MM.1S (cell line): ENCODE measurements around the gene RANGAP1.
A peak's percentile ranks its signal among the peaks of the same experiment; 100 is the strongest.

Experiments used
- DNase-seq: peaks from one replicate; pipeline ENCODE4 v3.0.0-alpha.2; 2015
- H2AFZ ChIP-seq: fragments of 300-600 bp; sonication (generic); 2 replicates; pipeline ENCODE4 v1.6.0; 2016; ENCODE audit warnings: antibody characterized with exemption, low read length
- H3F3A ChIP-seq: fragments of 300-600 bp; sonication (generic); 2 replicates; pipeline ENCODE4 v1.6.1; 2016; ENCODE audit warnings: mild to moderate bottlenecking, antibody characterized with exemption, low read length, moderate library complexity, mixed read lengths; ENCODE audit not compliant: insufficient read depth
- H3K27ac ChIP-seq: fragments of 300-600 bp; sonication (generic); 2 replicates; pipeline ENCODE4 v1.5.1; 2016; ENCODE audit warnings: mild to moderate bottlenecking, low read length
- H3K27me3 ChIP-seq: fragments of 300-600 bp; sonication (generic); replicated peaks from 2 replicates; pipeline ENCODE4 v1.6.0; 2016; ENCODE audit warnings: low read length; ENCODE audit not compliant: insufficient read depth
- H3K36me3 ChIP-seq: fragments of 300-600 bp; sonication (generic); replicated peaks from 2 replicates; pipeline ENCODE4 v1.6.1; 2016; ENCODE audit warnings: mild to moderate bottlenecking, low read length, mixed read lengths; ENCODE audit not compliant: insufficient read depth
- H3K4me1 ChIP-seq: fragments of 300-600 bp; sonication (generic); 2 replicates; pipeline ENCODE4 v1.6.1; 2016; ENCODE audit warnings: low read length, mixed read lengths
- H3K4me2 ChIP-seq: fragments of 300-600 bp; sonication (generic); 2 replicates; pipeline ENCODE4 v1.6.0; 2016; ENCODE audit warnings: low read depth, low read length
- H3K4me3 ChIP-seq: fragments of 300-600 bp; sonication (generic); 2 replicates; pipeline ENCODE4 v1.5.1; 2016; ENCODE audit warnings: low read length, mixed read lengths
- H3K79me2 ChIP-seq: fragments of 300-600 bp; sonication (generic); 2 replicates; pipeline ENCODE4 v1.6.1; 2016; ENCODE audit warnings: mixed run types, low read length, mixed read lengths
- H3K9ac ChIP-seq: fragments of 300-600 bp; sonication (generic); 2 replicates; pipeline ENCODE4 v1.6.1; 2016; ENCODE audit warnings: low read length, mixed read lengths
- H3K9me2 ChIP-seq: fragments of 300-600 bp; sonication (generic); replicated peaks from 2 replicates; pipeline ENCODE4 v1.6.1; 2016; ENCODE audit warnings: mild to moderate bottlenecking, low read length, mixed read lengths; ENCODE audit not compliant: insufficient read depth
- H3K9me3 ChIP-seq: fragments of 300-600 bp; sonication (generic); replicated peaks from 2 replicates; pipeline ENCODE4 v1.6.1; 2016; ENCODE audit warnings: mild to moderate bottlenecking, low read length, mixed read lengths; ENCODE audit not compliant: insufficient read depth
- H4K20me1 ChIP-seq: fragments of 300-600 bp; sonication (generic); 2 replicates; pipeline ENCODE4 v1.6.1; 2016; ENCODE audit warnings: mild to moderate bottlenecking, low read length, moderate library complexity, mixed read lengths; ENCODE audit not compliant: insufficient read depth
- EZH2 ChIP-seq: fragments of 300-600 bp; sonication (generic); optimal IDR thresholded peaks from 2 replicates; pipeline ENCODE3; 2017; ENCODE audit warnings: low read depth, mild to moderate bottlenecking, antibody characterized with exemption, low read length, mixed read lengths
- EZH2phosphoT487 ChIP-seq: fragments of 300-600 bp; sonication (generic); IDR thresholded peaks from 2 replicates; pipeline ENCODE4 v1.6.1; 2018; ENCODE audit warnings: antibody characterized with exemption, low read length
- TF ChIP-seq, protein P1 (sequence below): fragments of 300-600 bp; sonication (generic); IDR thresholded peaks from 2 replicates; pipeline ENCODE4 v1.5.1; 2016; ENCODE audit warnings: antibody characterized with exemption, low read length, mixed read lengths

Gene RANGAP1

DNA sequence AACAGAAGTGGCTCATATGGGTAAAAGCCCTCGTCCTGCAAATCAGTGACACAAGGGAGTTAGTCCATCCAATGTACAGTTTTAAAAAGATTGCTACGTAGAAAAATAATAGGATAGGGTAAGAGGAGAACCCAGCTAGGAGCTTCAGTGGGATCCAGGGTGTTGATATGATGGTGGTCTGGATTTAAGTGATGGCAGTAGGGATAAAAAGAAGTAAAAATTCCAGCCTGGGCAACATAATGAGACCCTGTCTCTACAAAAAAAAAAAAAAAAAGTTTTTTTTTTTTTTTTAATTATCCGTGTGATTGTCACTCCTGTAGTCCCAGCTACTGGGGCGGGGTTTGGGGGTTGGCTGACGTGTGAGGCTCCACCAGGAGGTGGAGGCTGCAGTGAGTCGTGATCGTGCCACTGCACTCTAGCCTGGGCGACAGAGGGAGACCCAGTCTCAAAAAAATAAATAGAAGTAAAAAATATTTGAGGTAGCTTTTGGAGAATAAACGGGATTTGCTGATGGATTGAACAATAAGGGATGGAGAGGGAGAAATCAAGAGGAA lies 87.9 kb downstream of the RANGAP1 start:
- peak; percentile 55 for DNase-seq
- H3K4me3 ChIP-seq = peak overlapping the region; percentile 90

DNA sequence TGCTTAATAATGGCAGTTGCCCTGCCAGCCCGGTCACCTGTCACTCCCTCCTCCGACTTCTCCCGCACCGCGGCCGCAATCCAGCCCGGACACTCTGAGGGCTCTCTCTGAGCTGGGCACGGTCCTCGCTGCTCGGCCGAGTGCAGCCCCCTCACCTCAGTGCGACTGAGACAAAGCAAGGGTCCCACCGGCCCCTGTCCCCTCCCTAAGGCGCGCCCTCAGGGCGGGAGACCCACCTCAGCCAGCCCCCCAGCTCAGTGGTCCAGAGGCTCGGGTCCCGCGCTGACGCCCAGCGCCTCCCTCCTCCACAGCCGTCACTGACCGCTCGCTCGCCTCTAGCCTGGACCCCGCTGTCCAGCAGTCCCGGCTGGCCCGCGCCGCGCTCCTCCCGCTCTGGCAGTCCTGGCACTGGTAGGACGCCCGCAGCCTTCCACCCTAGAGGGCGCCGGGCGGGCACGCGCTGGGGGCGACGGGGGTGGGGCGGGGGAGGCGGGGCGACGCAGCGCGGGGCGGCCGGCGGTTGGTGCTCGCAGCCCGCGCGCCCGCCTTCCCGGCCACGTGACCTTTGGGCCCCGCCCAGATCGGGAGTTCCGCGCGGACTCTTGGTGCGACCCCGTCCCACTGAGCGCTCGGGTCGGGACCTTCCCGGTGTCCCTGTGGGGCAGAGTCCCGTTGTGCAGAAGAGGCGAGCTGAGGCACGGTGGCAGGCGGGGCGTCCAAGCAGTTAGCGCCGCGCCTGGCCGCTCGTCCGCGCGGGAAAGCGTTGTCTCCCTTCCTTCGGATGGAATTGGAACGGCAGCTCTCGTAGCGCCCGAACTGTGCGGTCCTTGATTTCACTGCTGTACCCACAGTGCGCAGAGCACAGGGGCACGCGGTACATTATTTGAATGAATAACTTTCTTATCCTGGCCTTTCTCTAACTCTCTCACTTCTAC lies 88.7 kb downstream of the RANGAP1 start:
- Histone ChIP-seq H3K9ac (peak overlapping the region; percentile 52; the same call in 1 of the 2 replicates), H3K79me2 (no peaks in the 10 kb centered on the region), H3K4me2 (peak overlapping the region; percentile 98), H2AFZ (peak overlapping the region; percentile 94), H3K27ac (no peak overlapping the region), H3K9me3 (no peaks in the 10 kb centered on the region), H4K20me1 (no peaks in the 10 kb centered on the region), H3F3A (no peaks in the 10 kb centered on the region), H3K4me3 (peak overlapping the region; percentile 90), H3K9me2 (no peaks in the 10 kb centered on the region), H3K27me3 (0 out of 2 replicates have a peak, but pooled peaks cover 6% of the 10 kb centered on the region), H3K4me1 (no peaks in the 10 kb centered on the region), H3K36me3 (no peaks in the 10 kb centered on the region)
- peak; percentile 85 for DNase-seq
- TF ChIP-seq, protein P1, sequence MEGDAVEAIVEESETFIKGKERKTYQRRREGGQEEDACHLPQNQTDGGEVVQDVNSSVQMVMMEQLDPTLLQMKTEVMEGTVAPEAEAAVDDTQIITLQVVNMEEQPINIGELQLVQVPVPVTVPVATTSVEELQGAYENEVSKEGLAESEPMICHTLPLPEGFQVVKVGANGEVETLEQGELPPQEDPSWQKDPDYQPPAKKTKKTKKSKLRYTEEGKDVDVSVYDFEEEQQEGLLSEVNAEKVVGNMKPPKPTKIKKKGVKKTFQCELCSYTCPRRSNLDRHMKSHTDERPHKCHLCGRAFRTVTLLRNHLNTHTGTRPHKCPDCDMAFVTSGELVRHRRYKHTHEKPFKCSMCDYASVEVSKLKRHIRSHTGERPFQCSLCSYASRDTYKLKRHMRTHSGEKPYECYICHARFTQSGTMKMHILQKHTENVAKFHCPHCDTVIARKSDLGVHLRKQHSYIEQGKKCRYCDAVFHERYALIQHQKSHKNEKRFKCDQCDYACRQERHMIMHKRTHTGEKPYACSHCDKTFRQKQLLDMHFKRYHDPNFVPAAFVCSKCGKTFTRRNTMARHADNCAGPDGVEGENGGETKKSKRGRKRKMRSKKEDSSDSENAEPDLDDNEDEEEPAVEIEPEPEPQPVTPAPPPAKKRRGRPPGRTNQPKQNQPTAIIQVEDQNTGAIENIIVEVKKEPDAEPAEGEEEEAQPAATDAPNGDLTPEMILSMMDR = peak; percentile 5; the same call in 1 of the 2 replicates
- no peak for TF ChIP-seq EZH2

More for the DNA sequence above, 87.9 kb downstream of the RANGAP1 start:
- no peaks in the 10 kb centered on the region for H3F3A ChIP-seq
- TF ChIP-seq, protein P1 = no peak
- TF ChIP-seq EZH2phosphoT487 (no peak), EZH2 (no peak)
- H3K9ac ChIP-seq = peak overlapping the region; percentile 38; the same call in 1 of the 2 replicates
- no peaks in the 10 kb centered on the region for H3K4me1 ChIP-seq
- H3K9me3 ChIP-seq = no peaks in the 10 kb centered on the region
- peak overlapping the region; percentile 96 for H3K4me2 ChIP-seq
- no peaks in the 10 kb centered on the region for H3K9me2 ChIP-seq
- peak overlapping the region; percentile 87 for H2AFZ ChIP-seq
- H3K79me2 ChIP-seq = no peaks in the 10 kb centered on the region
- H3K36me3 ChIP-seq = no peaks in the 10 kb centered on the region
- no peak overlapping the region for H3K27ac ChIP-seq
- H3K27me3 ChIP-seq = 0 out of 2 replicates have a peak, but pooled peaks cover 6% of the 10 kb centered on the region
- H4K20me1 ChIP-seq = no peaks in the 10 kb centered on the region
